ENCODE measurements around the gene MAST3.

The MAST3 gene

DNA sequence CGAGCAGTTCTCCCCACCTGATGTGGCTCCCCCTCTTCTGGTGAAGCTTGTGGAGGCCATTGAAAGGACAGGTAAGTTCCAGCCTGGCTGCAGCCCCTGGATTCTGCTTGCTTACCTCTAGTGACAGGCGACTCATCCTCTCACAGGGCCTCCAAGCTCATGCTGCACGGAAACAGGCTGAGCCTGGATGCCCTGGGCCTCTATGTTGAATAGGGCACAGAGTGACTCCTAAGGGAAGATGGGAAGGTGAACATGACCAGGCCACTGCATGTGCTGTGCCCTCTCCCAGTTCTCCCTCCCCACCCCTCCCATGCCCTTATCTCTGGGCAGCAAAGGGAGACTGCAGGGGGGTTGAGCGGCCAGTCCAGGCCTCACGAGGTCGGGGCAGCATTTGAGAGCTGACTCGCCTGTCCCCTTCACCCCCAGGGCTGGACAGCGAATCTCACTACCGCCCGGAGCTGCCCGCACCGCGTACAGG, 63.0 kb downstream of the MAST3 start:
- DNase-seq (ENCODE audit: low spot score), result no peak

DNA sequence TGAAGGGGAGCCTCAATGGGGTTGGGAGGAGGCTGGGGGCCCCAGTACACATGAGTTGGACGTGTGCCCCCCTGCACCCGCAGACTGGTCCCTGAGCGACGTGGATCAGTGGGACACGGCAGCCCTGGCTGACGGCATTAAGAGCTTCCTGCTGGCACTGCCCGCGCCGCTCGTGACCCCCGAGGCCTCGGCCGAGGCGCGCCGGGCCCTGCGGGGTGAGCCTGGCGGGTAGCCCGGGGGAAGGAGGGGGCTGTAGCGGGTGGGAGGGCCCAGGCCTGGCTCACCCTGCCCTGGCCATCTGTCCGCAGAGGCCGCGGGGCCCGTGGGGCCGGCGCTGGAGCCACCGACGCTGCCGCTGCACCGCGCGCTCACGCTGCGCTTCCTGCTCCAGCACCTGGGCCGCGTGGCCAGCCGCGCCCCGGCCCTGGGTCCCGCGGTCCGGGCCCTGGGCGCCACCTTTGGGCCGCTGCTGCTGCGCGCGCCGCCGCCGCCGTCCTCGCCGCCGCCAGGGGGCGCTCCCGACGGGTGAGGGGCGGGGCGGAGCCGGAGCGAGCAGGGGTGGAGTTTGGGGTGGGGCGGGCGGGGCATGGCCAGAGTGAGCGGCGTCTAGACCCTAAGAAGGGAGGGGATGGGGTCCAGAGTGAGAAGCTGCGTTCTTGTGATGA, 63.5 kb downstream of the MAST3 start:
- DNase-seq (ENCODE audit: low spot score), result peak; percentile 51

DNA sequence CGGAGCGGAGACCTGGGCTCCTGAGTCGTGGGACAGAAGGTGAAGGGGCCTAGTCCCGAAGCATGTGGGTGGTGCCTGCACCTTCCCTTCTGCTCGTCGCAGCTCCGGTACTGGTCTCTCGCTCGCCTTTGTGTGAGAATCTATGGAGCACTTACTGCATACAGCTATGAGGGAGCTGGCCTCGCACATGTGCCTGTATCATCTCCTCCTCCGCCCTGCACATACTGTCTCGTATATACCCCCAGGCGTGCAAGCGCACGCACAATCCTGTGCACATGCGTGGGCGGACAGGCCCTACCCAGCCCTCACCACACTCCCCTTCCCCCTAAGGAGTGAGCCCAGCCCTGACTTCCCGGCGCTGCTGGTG, 64.0 kb downstream of the MAST3 start:
- no peak for DNase-seq (ENCODE audit: low spot score)

DNA sequence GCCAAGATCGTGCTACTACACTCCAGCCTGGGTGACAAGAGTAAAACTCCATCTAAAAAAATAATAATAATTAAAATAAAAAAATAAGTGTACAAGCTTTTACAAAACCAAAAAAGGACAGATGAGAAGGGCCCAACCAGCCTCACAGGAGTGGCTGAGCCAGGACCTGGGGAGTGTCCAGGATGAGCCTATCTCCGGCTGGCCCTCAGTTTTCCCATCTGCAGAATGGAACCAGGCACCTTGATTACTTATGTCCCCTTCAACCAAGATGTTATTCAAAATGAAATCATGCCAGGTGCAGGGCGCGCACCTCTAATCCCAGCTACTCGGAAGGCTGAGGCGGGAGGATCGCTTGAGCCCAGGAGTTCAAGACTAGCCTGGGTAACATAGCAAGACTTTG, 66.5 kb downstream of the MAST3 start:
- no peak for DNase-seq (ENCODE audit: low spot score)

DNA sequence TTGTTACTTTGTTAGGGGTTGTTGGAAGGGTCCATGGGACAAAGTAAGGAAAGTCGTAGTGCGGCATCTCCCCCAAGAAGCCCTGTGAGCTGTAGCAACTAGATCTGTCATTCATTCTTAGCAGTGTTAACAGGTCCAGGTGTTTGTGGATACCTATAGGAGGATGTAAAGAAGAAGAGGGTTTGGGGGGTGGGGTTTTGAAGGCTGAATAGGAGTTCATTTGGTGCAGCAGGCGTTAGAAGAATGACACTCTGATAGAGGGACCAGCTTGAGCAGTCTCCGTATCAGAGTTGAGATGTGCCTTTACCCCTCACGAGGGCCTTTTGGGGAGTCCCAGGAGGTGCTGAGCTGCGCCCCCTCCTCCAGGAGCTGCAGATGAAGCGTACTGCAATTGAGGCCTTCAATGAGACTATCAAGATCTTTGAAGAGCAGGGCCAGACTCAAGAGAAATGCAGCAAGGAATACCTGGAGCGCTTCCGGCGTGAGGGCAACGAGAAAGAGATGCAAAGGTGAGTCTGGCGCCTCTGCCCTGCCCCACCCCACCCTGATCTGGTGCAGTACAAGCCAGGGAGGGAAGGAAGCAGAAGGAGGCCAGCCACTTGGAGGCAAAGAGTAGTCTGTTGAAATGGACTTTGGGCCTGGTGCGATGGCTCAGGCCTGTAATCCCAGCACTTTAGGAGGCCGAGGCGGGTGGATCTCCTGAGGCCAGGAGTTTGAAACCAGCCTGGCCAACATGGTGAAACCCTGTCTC, 68.4 kb downstream of the MAST3 start:
- no peak for DNase-seq (ENCODE audit: low spot score)

DNA sequence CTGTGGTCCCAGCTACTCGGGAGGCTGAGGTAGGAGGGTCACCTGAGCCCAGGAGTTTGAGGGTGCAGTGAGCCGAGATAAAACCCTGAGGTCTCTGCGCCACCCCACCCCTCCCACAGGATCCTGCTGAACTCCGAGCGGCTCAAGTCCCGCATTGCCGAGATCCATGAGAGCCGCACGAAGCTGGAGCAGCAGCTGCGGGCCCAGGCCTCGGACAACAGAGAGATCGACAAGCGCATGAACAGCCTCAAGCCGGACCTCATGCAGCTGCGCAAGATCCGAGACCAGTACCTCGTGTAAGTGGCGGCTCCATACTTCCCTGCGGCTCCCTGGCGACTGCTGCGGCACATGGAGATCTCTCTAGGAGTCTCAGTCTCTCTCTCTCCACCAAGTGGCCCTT, 69.4 kb downstream of the MAST3 start:
- no peak for DNase-seq (ENCODE audit: low spot score)

DNA sequence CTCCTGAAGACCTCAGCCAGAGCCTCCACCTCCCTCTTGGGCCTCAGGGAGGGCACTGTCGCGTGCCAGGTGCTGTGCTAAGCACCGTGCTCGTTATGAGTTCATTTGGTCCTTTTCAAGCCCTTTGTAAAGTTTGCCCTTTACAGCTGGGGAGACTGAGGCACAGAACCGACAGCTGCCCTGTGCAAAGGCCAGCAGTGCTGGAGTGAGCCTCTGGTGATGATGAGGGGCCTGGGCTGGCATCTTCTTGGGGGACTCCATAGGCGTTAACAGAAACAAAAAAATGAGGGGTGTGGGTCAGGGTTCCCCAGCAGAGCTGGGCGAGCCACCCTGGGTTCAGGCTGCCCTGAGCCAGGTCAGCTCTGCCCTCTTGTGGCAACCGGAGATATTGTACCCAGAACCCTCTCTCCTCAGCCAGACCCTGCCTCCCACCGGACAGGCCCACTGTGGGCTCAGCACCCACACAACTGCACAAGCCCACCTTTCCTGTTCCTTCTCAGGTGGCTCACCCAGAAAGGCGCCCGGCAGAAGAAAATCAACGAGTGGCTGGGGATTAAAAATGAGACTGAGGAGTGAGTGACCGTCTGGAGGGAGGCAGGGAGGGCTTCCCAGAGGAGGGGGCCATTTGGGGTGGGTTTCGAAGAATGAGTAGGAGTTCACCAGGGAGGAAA, 70.5 kb downstream of the MAST3 start:
- peak; percentile 35 for DNase-seq (ENCODE audit: low spot score)

DNA sequence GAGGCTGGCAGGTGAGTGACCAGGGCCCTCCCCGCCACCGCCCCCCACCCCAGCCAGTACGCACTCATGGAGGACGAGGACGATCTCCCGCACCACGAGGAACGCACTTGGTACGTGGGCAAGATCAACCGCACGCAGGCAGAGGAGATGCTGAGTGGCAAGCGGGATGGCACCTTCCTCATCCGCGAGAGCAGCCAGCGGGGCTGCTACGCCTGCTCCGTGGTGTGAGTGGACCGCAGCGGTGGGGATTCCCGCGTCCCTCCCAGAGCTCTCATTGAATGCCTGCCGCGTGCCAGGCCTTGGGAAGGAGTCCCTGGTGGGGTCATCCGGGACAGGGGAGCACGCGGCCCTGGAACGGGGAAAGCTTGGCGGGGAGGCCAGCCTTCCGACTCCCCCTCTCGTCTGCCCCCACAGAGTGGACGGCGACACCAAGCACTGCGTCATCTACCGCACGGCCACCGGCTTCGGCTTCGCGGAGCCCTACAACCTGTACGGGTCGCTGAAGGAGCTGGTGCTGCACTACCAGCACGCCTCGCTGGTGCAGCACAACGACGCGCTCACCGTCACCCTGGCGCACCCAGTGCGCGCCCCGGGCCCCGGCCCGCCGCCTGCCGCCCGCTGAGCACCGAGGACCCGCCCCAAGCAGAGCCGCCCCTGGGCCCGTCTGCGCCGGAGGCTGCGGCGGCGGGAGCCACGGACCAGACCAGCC, 71.2 kb downstream of the MAST3 start:
- no peak for DNase-seq (ENCODE audit: low spot score)

DNA sequence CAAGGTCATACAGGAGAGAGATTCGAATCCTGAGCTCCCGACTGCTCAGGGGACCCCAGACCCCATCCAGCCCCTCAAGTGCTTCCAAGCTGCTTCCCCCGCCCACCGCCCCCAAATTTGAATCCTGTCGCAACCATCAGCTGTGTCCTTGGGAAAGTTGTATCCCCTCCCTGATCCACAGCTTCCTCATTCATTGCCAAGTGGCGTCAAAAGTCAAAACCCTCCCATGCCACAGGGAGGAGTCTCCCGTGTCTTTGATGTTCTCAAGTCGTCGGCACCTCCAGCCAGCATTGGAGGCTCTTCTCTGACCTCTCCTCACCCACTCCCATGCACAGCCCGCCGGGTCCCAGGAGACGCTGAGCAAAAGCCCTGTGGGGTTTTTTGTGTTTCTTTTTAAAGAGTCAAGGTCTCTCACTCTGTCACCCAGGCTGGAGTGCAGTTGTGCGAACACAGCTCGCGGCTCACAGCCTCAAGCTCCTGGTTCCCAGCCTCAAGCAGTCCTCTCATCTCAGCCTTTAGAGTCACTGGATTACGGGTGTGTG, 73.2 kb downstream of the MAST3 start:
- DNase-seq (ENCODE audit: low spot score), result no peak

DNA sequence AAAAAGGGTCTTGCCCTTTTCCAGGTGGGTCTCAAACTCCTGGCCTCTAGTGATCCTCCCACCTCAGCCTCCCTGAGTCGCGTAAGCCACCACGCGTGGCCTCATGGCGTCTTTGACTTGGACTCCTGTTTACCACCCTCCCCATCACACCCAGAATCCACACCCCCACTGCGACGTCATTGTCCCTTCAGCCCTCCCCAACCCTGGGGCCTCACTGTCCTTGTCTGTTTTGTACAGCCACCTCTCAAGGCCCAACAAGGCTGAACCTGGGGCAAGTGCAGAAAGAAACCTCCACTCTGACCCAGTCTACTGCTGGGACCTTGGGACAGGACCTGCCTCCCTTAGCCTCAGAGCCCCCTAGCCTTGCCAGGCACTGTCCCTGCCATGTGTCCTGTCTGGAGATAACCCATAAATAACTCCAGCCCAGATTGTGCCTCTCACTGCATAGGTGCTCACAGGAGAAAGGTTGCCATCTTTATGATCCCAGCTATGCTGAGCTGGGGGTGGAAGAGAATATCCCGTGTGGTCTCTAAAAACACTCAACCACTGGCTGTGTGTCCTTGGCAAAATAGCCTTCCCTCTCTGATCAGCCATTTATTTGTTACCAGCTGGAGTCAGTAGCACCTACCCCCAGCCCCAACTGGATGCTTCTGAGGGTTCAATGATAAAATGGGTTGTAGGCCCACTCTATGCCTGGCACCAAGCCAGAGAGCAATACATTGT, 74.2 kb downstream of the MAST3 start:
- no peak for DNase-seq (ENCODE audit: low spot score)

DNA sequence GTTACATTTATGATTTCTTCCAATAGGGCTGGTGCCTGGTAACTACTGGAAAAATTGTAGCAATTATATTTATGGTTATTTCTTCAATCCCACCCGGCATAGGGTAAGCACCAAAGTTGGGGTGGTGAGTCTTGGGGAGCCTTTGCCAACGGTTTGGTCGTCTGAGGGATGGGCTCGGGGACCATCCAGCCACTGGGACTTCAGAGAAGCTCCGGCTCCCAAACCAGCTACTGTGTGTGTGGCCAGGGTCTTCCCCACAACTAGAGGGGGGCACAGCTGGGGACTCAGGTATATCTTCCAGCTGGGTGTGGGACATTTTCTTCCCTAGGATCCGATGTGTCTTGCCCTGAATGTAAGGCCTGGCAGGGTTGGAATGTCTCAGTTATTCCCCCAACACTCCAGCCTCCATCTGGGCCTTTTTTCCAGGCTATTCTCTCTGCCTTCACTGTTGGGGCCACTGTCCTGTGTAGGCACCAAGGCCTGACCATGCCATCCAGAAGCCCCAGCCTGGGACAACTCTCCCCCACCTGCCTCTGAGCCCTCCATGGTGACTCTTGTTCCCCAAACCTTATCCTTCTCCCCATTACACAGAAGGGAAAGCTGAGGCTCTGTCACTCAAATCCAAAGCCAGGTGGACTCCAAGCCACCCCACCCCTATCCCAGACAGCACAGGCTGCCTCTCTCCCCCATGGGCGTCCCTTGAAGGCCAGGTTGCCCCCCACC, 74.9 kb downstream of the MAST3 start:
- DNase-seq (ENCODE audit: low spot score), result no peak

DNA sequence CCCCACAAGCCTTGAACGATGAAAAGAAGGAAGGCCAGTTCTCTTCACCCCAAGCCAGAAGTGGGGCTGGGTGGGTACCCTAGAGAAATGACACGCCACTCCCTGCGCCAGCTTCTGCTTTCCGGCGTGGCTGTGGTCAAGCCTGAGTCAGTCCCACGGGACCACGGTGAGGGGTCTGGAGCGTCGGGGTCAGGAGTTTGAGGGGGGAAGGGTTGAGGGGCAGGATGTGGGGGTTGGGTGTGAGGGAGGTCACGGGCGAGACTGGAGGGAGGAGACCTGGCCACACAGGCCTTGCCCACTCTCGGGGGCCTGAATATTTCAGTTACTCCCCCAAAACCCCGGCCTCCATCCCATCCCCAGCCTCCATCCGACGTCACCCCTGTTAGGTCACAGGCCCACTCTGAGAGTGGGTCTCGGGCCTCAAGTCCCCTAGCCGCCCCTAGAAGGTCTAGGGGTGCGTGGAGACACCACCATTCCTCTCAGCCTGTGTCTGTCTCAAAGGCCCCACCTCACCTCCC, 75.5 kb downstream of the MAST3 start:
- no peak for DNase-seq (ENCODE audit: low spot score)

DNA sequence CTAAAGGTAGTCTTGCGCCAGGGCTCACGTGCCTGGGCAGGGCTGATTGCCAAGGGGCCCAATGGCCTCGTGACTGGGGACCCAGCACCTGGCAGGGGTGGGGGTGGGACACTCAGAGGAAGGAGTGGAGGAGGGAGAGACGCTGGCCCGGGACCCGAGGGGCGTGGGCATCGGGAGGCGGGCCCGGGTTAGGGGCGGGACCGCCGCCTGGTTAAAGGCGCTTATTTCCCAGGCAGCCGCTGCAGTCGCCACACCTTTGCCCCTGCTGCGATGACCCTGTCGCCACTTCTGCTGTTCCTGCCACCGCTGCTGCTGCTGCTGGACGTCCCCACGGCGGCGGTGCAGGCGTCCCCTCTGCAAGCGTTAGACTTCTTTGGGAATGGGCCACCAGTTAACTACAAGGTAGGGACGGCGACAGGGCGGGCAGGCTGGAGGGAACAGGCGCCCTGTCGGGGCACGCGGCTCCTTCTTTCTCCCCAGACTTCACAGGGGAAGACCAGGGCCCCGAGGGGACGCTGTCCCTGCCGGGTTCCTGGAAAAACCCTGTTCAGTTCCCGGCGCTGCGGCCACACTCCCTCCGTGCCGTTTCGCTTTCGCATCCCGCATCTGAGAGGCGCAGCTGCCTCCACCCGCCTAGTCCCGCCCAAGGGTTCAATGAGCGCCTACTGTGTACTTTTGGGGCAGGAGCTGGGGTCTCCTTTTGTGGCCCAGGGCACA, 76.2 kb downstream of the MAST3 start, which contains the start of gene IFI30:
Gene IFI30, plus strand, starts transcription at position 242 of the 717 bp plus-strand sequence. Its CDS starts 29 bp downstream, at position 271.
- DNase-seq (ENCODE audit: low spot score), result peak; percentile 87

DNA sequence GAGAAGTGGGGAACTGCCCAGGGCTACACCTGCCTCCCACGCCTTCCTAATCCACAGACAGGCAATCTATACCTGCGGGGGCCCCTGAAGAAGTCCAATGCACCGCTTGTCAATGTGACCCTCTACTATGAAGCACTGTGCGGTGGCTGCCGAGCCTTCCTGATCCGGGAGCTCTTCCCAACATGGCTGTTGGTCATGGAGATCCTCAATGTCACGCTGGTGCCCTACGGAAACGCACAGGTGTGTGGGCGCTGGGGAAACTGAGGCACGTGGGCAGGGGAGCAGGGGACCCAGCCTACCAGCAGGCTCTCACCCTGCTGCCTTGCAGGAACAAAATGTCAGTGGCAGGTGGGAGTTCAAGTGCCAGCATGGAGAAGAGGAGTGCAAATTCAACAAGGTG, 77.4 kb downstream of the MAST3 start:
- no peak for DNase-seq (ENCODE audit: low spot score)

DNA sequence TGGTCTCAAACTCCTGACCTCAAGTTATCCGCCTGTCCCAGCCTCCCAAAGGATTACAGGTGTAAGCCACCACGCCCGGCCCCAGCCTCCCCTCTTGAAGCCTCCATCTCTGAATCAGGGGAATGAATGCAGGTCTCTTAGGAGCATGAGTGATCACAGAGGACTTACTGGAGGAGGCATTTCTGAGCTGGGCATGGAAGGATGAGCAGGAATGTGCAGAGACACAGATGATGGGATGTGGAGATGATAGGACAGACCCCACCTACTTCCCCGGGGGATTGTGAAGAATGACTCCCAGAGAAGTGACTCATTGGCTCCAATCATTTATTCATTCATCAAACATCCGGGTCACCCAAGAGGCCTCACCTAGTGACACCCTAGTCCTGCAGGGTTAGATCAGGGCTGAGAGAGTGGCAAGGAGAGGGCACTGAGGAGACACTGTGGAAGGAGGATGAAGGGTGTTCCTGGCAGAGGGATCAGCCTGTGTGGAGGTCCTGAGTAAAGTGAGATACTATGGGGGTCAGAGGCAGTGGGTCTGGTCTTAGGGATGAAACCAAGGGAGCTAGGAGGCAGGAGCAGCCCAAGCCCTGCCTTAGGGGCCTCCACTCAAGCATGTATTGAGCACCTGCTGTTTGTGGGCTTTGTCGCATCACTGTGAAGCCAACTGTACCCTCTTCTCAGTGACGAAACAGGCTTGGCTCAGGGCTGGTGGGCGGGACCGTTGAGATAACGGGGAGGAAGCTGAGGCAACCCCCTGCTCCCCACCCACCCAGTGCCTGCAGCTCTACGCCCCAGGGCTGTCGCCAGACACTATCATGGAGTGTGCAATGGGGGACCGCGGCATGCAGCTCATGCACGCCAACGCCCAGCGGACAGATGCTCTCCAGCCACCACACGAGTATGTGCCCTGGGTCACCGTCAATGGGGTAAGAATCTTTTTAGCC, 79.1 kb downstream of the MAST3 start:
- DNase-seq (ENCODE audit: low spot score), result no peak

DNA sequence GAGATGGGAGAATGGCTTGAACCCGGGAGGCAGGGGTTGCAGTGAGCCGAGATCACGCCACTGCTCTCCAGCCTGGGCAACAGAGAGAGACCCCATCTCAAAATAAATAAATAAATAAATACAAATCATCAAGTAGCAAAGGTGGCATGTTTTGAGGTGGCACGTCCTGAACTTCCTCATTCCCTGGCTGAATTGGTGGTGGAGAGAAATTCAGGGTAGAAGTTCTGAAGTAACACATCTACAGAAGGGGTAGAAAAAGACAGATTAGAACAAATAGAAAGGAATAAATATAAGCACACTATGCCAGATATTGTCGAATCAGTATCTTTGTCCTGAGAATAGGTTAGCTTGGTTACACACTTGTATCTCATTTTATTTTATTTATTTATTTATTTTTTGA, 82.4 kb downstream of the MAST3 start:
- DNase-seq (ENCODE audit: low spot score), result no peak

DNA sequence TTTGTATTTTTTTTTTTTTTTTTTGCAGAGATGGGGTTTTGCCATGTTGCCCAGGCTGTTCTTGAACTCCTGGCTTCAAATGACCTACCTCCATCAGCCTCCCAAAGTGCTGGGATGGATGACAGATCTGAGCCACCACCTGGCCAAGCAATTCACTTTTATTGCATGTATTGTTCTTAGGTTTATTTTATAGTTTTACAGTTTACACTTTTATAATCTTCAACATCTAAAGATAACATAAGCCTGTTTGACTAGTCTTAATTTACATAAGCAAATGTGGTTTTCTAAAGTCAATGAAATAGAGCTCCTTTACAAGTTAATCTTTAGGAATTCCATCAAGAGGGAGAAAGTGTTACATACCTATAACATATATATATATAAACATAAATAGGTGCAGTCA, 86.0 kb downstream of the MAST3 start:
- no peak for DNase-seq (ENCODE audit: low spot score)

DNA sequence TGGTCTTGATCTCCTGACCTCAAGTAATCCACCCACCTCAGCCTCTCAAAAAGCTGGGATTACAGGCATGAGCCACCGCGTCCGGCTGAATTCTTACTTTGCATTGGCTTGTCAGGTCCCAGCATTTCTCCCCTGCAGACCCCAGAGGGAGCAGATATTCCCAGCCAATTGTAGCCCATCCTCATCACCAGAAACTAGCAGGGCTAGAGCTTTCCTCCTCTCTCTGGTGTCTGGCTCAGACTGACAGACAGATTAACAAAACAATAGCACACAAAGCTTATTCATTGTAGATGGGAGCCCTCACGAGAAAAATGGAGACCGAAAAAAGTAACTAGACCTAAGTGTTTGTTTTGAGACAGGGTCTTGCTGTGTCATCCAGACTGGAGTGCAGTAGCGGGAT, 88.0 kb downstream of the MAST3 start:
- DNase-seq (ENCODE audit: low spot score), result no peak

DNA sequence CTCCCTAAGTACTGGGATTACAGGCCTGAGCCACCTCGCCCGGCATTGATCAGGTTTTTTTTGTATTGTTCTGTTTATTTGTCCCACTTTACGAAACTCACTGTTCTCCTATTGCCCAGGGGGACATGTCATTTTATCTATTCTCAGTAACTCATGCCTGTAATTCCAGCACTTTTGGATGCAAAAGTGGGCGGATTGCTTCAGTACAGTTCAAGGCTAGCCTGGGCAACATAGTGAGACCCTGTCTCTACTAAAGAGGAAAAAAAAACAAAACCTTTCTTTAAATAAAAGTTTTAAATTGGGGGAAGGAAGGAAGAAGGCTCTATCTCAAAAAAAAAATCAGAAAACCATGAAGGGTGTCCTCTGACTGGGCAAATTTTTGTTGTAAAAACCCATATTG, 92.7 kb downstream of the MAST3 start:
- DNase-seq (ENCODE audit: low spot score), result no peak

Measured in SW480 (cell line).